NCI-H2107 (cell line): ENCODE measurements around the gene CERS1.

Source experiments
- DNase-seq: peaks from one replicate; lab custom pipeline; 2025; lab: John Stamatoyannopoulos, UW

The CERS1 gene

GRCh38 chr19:18839465-18840287 lies 56.3 kb downstream of the CERS1 start:
- no peak for DNase-seq

DNA sequence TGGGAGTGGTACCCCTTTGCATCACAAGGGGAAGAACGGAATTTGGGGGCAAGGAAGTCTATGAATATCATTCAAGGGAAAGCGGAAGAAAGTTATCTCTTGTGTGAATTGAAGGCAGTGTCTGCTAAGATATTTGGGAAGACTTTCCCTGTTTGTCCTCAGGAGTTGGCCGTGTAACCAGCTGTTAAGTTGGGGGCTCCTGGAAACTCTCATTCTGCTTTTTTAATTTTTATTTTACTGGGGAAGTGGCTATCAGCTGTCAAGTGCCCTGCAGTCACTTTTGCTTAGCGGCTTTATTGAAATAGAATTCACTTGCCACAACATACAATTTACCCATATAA lies 61.3 kb downstream of the CERS1 start:
- no peak for DNase-seq

DNA sequence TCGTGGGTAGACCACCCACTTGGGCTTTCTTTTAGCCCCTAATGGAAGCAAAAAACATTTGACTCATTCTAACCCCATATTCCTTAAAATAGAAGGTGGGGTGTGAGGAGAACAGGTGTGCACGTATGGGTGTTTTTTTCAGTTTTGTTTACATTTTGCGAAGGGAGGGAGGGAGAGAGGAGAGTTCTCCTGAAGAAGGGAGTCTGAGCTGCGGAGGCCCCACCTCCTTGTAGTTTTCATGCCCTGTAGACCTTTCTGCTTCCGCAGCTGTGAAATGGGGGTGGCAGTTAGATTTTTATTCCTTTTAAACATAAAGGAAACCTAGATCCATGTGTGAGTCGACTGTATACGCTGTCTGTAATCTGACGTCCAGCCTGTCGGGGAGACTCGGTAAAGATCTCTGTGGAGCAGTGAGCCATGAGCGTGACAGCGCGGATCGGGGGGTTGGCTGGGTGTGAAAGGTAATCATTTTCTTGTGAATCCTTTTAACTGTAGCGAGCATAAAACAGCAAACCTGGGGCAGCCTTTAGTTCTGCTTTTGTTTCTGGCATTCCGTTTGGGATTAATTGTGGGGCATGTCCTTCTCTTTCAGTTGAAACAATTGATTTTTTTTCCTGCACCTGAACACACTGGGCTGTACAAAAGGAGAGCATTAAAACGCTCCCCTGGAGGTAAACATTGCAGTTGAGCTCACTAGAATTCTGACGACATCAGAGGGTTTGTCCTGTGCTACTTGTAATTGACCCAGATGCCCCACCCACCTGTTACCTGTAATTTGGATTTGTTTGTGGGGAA lies 61.9 kb downstream of the CERS1 start:
- DNase-seq = no peak

DNA sequence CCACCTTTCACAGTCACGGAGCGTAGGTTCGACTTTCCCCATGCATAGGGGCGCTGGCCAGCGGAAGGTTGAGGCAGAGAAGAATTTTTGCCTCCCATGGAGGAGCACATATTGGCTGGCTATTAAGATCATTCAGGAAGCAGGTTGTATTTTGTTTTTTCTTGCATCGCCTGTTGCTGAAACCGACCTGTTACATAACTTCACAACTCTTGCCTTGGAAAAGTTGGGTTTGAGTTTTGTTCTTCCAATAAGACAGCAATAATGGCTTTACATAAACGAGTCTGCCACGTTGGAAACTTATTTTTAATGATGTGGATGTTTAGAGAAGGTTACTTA lies 62.8 kb downstream of the CERS1 start:
- no peak for DNase-seq

- DNase-seq = no peak
These were observed 63.4 kb downstream of the CERS1 start for GRCh38 chr19:18832306-18833140.

DNA sequence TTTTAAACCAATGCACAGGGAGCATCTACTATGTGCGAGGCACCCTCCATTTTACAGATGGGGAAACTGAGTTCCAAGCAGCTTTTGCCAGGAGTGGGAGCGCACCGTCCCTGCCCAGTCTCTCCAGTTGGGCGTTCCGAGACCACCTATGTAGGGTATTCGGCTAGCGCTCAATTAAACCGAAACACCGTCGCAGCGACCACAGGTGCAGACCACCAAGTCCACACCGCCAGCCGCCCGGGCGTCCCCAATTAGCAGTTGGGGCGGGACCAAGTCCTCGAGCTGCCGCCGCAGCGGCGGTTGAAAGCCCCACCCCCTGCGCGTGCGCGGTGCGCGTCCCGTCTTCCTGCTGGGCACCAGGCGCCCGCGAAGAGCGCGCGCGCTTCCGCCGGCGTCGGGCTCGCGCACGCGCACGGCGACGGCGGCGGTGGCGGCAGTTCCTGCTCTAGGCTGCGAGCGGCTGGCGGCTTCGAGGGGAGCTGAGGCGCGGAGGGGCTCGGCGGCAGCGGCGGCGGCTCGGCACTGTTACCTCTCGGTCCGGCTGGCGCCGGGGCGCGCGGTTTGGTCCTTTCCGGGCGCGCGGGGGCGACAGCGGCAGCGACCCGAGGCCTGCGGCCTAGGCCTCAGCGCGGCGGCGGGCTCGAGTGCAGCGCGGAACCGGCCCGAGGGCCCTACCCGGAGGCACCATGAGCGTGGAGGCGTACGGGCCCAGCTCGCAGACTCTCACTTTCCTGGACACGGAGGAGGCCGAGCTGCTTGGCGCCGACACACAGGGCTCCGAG lies 64.2 kb downstream of the CERS1 start, which contains the start of gene UPF1:
TSS of gene UPF1 (plus strand) at position 436 of the 782 bp plus-strand sequence. CDS start at position 687, 251 bp downstream.
- peak; percentile 82 for DNase-seq

GRCh38 chr19:18830488-18830887 lies 65.5 kb downstream of the CERS1 start:
- DNase-seq = no peak

GRCh38 chr19:18828786-18829185 lies 67.2 kb downstream of the CERS1 start:
- DNase-seq = no peak
